Activated CD4-positive, alpha-beta memory T cell treated with anti-CD3 and anti-CD28 coated beads for 36 hours (primary cell): ENCODE data around the gene IRF7. TPM values are rescaled to one million over a fixed set of nuclear protein-coding genes. Genes with fewer than 3 reads are reported as not detected.

ENCODE experiments used
- CTCF ChIA-PET: fragments of 350-600 bp; sonication (Branson Sonifier 250); formaldehyde crosslinking; loops from one replicate; lab custom pipeline; 2021; ENCODE audit warnings: antibody characterized with exemption, inconsistent platforms; lab: Charles Lee
- POLR2A ChIA-PET: fragments of 350-600 bp; sonication (Branson Sonifier 250); formaldehyde crosslinking; loops from one replicate; lab custom pipeline; 2021; ENCODE audit warnings: antibody characterized with exemption; lab: Charles Lee
- DNase-seq: peaks from one replicate; pipeline ENCODE4 v3.0.0-alpha.2; 2020
- H3K27ac Mint-ChIP-seq: one replicate; pipeline ENCODE4 v1.8.0; 2021; ENCODE audit warnings: mixed read lengths
- H3K27me3 Mint-ChIP-seq: one replicate; pipeline ENCODE4 v1.8.0; 2021; ENCODE audit warnings: mixed read lengths
- H3K36me3 Mint-ChIP-seq: one replicate; pipeline ENCODE4 v1.8.0; 2021; ENCODE audit warnings: mixed read lengths
- H3K4me1 Mint-ChIP-seq: one replicate; pipeline ENCODE4 v1.8.0; 2021; ENCODE audit warnings: low read depth, mixed read lengths
- H3K4me3 Mint-ChIP-seq: one replicate; pipeline ENCODE4 v1.8.0; 2021; ENCODE audit warnings: mild to moderate bottlenecking, mixed read lengths
- H3K9me3 Mint-ChIP-seq: one replicate; pipeline ENCODE4 v1.8.0; 2021; ENCODE audit warnings: mixed read lengths
- intact Hi-C: fragments of 100-400 bp; cut with micrococcal nuclease; formaldehyde crosslinking; loops from one replicate; pipeline ENCODE4 v1.15.1; 2023
- total RNA-seq, 2 experiments: library from RNA; stranded (reverse); gene quantifications; one replicate each; pipeline ENCODE4 v1.2.3, GENCODE V29; 2021

Gene IRF7
- total RNA-seq, 2 experiments from 2014 or later, result 79.9 to 80.7 TPM

- Mint-ChIP-seq H3K4me3 (no peak overlapping the region), H3K27me3 (peaks cover 27% of the 10 kb centered on the region), H3K4me1 (peaks cover 13% of the 10 kb centered on the region), H3K36me3 (peaks cover 4% of the 10 kb centered on the region), H3K9me3 (no peaks in the 10 kb centered on the region), H3K27ac (no peak overlapping the region)
- no peak for DNase-seq
- ChIA-PET POLR2A (interaction anchor here (0.6 kb wide), 1 partner anchor 23 kb away, joined by 3 read pairs; no protein-coding TSS in a partner anchor), CTCF (interaction anchor here (0.6 kb wide), 1 partner anchor 167 kb away, joined by 10 read pairs; no protein-coding TSS in a partner anchor)
- intact Hi-C loops, result no loop called here
Measured at GRCh38 chr11:638631-639331, 23.0 kb upstream of the IRF7 start.

GRCh38 chr11:637593-638521 is 22.1 kb upstream of the IRF7 start:
- DNase-seq, result no peak
- H3K36me3 Mint-ChIP-seq, result peaks cover 4% of the 10 kb centered on the region
- ChIA-PET POLR2A (no interaction called here), CTCF (no interaction called here)
- H3K27me3 Mint-ChIP-seq, result peaks cover 27% of the 10 kb centered on the region
- no peaks in the 10 kb centered on the region for H3K9me3 Mint-ChIP-seq
- peaks cover 13% of the 10 kb centered on the region for H3K4me1 Mint-ChIP-seq
- intact Hi-C loops, result no loop called here
- H3K27ac Mint-ChIP-seq, result no peak overlapping the region
- H3K4me3 Mint-ChIP-seq, result peak overlapping the region; percentile 49

- intact Hi-C loops, result no loop called here
- DNase-seq, result no peak
- CTCF ChIA-PET, result no interaction called here
- Mint-ChIP-seq H3K27me3 (peaks cover 27% of the 10 kb centered on the region), H3K4me1 (peaks cover 13% of the 10 kb centered on the region), H3K36me3 (peaks cover 4% of the 10 kb centered on the region), H3K4me3 (peak overlapping the region; percentile 49), H3K9me3 (no peaks in the 10 kb centered on the region), H3K27ac (no peak overlapping the region)
- POLR2A ChIA-PET, result no interaction called here
Measured at GRCh38 chr11:637333-637592, 21.5 kb upstream of the IRF7 start.

GRCh38 chr11:636511-637332 is 21.0 kb upstream of the IRF7 start, which contains the start of gene DRD4:
TSS of gene DRD4 (plus strand) at chr11:637269. CDS start at chr11:637305, 36 bp downstream.
- Mint-ChIP-seq H3K4me3 (peak within 1 kb of the TSS; percentile 49), H3K36me3 (peaks cover 2% of the 10 kb centered on the region), H3K4me1 (peaks cover 13% of the 10 kb centered on the region), H3K27me3 (peaks cover 27% of the 10 kb centered on the region), H3K9me3 (no peaks in the 10 kb centered on the region), H3K27ac (no peak within 1 kb of the TSS)
- intact Hi-C loops, result no loop called here
- CTCF ChIA-PET, result no interaction called here
- POLR2A ChIA-PET, result no interaction called here
- DNase-seq, result no peak

GRCh38 chr11:635945-636510 is 20.3 kb upstream of the IRF7 start:
- H3K4me3 Mint-ChIP-seq, result no peak overlapping the region
- peaks cover 2% of the 10 kb centered on the region for H3K36me3 Mint-ChIP-seq
- ChIA-PET CTCF (no interaction called here), POLR2A (no interaction called here)
- no peak overlapping the region for H3K27ac Mint-ChIP-seq
- H3K27me3 Mint-ChIP-seq, result peaks cover 27% of the 10 kb centered on the region
- H3K4me1 Mint-ChIP-seq, result peaks cover 13% of the 10 kb centered on the region
- no peak for DNase-seq
- no peaks in the 10 kb centered on the region for H3K9me3 Mint-ChIP-seq
- intact Hi-C loops, result no loop called here

- Mint-ChIP-seq H3K9me3 (no peaks in the 10 kb centered on the region), H3K4me3 (no peak overlapping the region), H3K36me3 (no peaks in the 10 kb centered on the region), H3K27me3 (peaks cover 12% of the 10 kb centered on the region), H3K4me1 (peaks cover 20% of the 10 kb centered on the region), H3K27ac (no peak overlapping the region)
- POLR2A ChIA-PET, result no interaction called here
- no peak for DNase-seq
- CTCF ChIA-PET, result no interaction called here
- intact Hi-C loops, result no loop called here
Measured at GRCh38 chr11:630871-631270, 15.1 kb upstream of the IRF7 start.

- peaks cover 20% of the 10 kb centered on the region for H3K4me1 Mint-ChIP-seq
- no peaks in the 10 kb centered on the region for H3K9me3 Mint-ChIP-seq
- ChIA-PET POLR2A (interaction anchor here (0.7 to 0.8 kb wide), 2 partner anchors 15 to 77 kb away, joined by 3 to 4 read pairs; partner anchors contain the start of gene EPS8L2), CTCF (interaction anchor here (1.4 kb wide), 1 partner anchor 97 kb away, joined by 4 read pairs; no protein-coding TSS in a partner anchor)
- peaks cover 10% of the 10 kb centered on the region for H3K27me3 Mint-ChIP-seq
- no peak overlapping the region for H3K4me3 Mint-ChIP-seq
- no peak overlapping the region for H3K27ac Mint-ChIP-seq
- intact Hi-C loops, result no loop called here
- DNase-seq, result peak; percentile 48
- H3K36me3 Mint-ChIP-seq, result no peaks in the 10 kb centered on the region
Measured at GRCh38 chr11:629237-629583, 13.5 kb upstream of the IRF7 start.

- DNase-seq, result no peak
- peaks cover 20% of the 10 kb centered on the region for H3K4me1 Mint-ChIP-seq
- no peaks in the 10 kb centered on the region for H3K9me3 Mint-ChIP-seq
- H3K36me3 Mint-ChIP-seq, result peaks cover 1% of the 10 kb centered on the region
- H3K27me3 Mint-ChIP-seq, result peaks cover 10% of the 10 kb centered on the region
- intact Hi-C loops, result no loop called here
- H3K4me3 Mint-ChIP-seq, result no peak overlapping the region
- ChIA-PET POLR2A (no interaction called here), CTCF (no interaction called here)
- H3K27ac Mint-ChIP-seq, result no peak overlapping the region
Measured at GRCh38 chr11:628056-628455, 12.3 kb upstream of the IRF7 start.

- peaks cover 10% of the 10 kb centered on the region for H3K27me3 Mint-ChIP-seq
- POLR2A ChIA-PET, result no interaction called here
- H3K4me3 Mint-ChIP-seq, result no peak overlapping the region
- CTCF ChIA-PET, result interaction anchor here (0.8 to 1.2 kb wide), 2 partner anchors 73 to 80 kb away, joined by 3 read pairs; no protein-coding TSS in a partner anchor
- intact Hi-C loops, result no loop called here
- peaks cover 1% of the 10 kb centered on the region for H3K36me3 Mint-ChIP-seq
- DNase-seq, result no peak
- H3K4me1 Mint-ChIP-seq, result peaks cover 20% of the 10 kb centered on the region
- H3K9me3 Mint-ChIP-seq, result no peaks in the 10 kb centered on the region
- no peak overlapping the region for H3K27ac Mint-ChIP-seq
Measured at GRCh38 chr11:627308-627576, 11.5 kb upstream of the IRF7 start.

- Mint-ChIP-seq H3K27ac (no peak within 1 kb of the TSS), H3K9me3 (no peaks in the 10 kb centered on the region), H3K27me3 (peaks cover 10% of the 10 kb centered on the region), H3K4me1 (peaks cover 20% of the 10 kb centered on the region), H3K4me3 (no peak within 1 kb of the TSS), H3K36me3 (peaks cover 1% of the 10 kb centered on the region)
- intact Hi-C loops, result no loop called here
- ChIA-PET CTCF (interaction anchor here (0.8 to 1.2 kb wide), 2 partner anchors 72 to 79 kb away, joined by 3 read pairs; no protein-coding TSS in a partner anchor), POLR2A (no interaction called here)
- DNase-seq, result no peak
Measured at GRCh38 chr11:626475-627307, 10.9 kb upstream of the IRF7 start, which contains the start of gene SCT. TSS of gene SCT (minus strand) at chr11:627181. CDS start at chr11:627143, 38 bp downstream.

GRCh38 chr11:625636-626268 is 10.0 kb upstream of the IRF7 start:
- no peak overlapping the region for H3K4me3 Mint-ChIP-seq
- H3K36me3 Mint-ChIP-seq, result peaks cover 1% of the 10 kb centered on the region
- H3K27ac Mint-ChIP-seq, result no peak overlapping the region
- H3K27me3 Mint-ChIP-seq, result peaks cover 10% of the 10 kb centered on the region
- POLR2A ChIA-PET, result no interaction called here
- DNase-seq, result no peak
- intact Hi-C loops, result no loop called here
- H3K9me3 Mint-ChIP-seq, result no peaks in the 10 kb centered on the region
- peaks cover 20% of the 10 kb centered on the region for H3K4me1 Mint-ChIP-seq
- CTCF ChIA-PET, result no interaction called here
